NCI-H1092 (cell line): ENCODE data around the gene SSRP1.
"Not testable (repeated sequence)": the region's sequence is repeated elsewhere in the genome, so short reads cannot be mapped to it uniquely, and the experiment has no call there.

Experiments
- DNase-seq: peaks from one replicate; lab custom pipeline; 2025; lab: John Stamatoyannopoulos, UW

The SSRP1 gene, protein sequence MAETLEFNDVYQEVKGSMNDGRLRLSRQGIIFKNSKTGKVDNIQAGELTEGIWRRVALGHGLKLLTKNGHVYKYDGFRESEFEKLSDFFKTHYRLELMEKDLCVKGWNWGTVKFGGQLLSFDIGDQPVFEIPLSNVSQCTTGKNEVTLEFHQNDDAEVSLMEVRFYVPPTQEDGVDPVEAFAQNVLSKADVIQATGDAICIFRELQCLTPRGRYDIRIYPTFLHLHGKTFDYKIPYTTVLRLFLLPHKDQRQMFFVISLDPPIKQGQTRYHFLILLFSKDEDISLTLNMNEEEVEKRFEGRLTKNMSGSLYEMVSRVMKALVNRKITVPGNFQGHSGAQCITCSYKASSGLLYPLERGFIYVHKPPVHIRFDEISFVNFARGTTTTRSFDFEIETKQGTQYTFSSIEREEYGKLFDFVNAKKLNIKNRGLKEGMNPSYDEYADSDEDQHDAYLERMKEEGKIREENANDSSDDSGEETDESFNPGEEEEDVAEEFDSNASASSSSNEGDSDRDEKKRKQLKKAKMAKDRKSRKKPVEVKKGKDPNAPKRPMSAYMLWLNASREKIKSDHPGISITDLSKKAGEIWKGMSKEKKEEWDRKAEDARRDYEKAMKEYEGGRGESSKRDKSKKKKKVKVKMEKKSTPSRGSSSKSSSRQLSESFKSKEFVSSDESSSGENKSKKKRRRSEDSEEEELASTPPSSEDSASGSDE

DNA sequence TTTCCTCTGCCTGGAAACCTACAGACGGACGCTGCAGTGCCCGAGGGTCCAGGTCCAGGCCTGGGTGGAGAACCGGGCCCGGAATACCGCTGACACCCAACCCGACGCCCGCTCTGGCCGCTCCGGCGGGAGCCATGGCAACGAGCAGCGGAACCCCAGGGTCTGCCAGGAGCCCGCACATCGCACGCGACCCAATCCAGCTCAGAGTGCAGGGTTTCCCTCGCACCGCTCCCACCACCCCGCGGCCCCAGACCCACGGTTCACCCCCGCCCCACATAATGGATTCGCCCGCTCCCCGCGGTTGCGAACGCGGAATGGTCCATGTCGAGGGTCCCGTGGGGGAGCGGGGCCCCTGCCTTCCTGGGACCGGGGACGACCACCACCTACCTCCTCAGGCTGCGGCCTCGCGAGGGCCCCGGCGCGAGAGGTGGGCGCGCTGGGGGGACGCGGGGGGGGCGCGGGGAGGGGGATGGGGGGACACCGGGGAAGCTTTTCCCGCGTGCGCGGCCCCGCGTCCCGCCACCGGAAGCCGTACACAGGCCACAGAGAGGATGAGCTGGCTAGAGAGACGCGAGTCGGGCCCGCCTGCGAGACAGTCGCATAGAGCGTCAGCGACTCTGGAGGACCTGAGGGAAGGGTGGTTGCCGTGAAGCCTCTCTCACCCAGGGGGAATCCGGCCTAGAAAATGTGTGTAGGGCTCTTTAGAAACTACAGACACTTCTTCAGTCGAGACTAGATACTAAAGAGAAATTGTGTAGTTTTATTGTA, at the start of gene SSRP1:
Gene SSRP1, minus strand, starts transcription at position 550 of the 768 bp plus-strand sequence. CDS start 771 bp downstream, outside the sequence.
- peak; percentile 93 for DNase-seq

DNA sequence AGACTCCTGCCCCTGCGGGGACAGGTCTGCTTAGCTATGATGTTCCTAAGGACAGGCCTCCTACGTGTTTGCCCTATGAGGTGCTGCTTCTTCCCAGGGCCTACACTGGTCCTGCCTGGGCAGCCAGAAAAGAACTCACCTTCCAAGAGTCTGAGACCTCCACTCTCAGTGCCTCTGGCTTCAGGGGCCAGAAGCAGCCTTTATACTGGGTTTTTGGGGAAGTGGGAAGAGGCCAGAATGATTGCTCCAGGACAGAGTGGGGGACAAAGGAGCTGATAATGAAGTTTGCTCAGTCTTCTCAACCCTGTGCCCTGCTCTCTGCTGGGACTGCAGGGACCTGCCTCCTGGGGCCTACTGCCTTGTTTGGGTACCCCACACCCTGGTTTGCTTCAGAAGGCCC, 45.3 kb upstream of the SSRP1 start, which contains the start of gene PRG3:
Gene PRG3, minus strand, starts transcription at position 176 of the 400 bp plus-strand sequence. CDS start 442 bp downstream, outside the sequence.
- no peak for DNase-seq

DNA sequence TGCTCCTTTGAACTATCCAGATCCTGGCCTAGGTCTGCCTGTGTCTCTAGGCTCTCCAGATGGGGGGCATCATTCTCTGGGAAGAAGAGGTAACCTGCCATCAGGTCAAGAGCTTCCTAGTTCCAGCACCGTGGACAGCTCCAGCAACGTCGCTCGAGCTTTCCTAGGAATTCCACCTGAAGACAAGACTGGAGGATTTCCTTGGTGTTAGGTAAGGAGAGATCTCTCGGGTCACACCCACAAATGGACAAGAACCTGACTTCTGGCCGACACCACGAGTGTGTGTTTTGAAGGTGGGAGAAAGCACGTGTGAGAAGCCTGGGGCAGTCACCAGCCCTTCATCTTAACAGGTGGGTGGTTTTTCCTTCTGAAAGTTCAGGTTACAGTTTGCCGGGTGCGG, 44.0 kb upstream of the SSRP1 start:
- DNase-seq, result no peak

DNA sequence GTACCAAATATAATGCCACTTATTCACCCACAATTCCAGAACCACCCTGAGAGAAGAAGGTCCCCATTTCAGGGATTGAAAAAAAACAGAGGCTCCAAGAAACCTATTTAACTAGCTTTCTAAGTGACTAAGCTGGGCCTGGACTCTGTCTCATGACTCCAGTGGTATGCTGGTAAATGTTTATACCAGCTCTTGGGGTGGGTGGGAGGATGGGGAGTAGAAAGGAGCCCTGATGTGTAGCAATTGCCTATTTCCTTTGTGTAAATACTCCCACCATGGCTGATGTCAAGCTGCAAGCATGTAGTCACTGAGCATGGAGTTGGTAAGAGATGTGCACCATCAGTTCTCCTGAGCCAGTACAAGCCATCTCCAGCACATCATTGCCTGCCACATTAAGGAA, 42.5 kb upstream of the SSRP1 start:
- DNase-seq, result no peak

DNA sequence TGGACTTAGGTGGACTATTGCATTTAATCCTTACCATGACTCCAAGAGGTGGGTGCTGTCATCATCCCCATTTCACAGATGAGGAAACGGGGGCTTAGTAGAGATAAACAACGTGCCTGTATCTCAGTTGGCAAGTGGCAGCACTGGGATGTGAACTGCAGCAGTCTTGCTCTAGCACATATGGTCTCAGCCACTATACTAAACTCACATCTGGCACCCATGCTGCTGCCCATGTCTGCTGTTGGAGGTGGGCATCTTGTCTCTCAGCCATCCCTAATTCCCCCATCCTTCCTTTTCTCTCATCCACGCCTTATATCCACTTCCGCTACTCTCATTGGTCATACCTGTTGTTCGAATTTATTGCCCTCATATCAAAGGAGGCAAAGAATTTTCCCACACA, 41.4 kb upstream of the SSRP1 start:
- no peak for DNase-seq

DNA sequence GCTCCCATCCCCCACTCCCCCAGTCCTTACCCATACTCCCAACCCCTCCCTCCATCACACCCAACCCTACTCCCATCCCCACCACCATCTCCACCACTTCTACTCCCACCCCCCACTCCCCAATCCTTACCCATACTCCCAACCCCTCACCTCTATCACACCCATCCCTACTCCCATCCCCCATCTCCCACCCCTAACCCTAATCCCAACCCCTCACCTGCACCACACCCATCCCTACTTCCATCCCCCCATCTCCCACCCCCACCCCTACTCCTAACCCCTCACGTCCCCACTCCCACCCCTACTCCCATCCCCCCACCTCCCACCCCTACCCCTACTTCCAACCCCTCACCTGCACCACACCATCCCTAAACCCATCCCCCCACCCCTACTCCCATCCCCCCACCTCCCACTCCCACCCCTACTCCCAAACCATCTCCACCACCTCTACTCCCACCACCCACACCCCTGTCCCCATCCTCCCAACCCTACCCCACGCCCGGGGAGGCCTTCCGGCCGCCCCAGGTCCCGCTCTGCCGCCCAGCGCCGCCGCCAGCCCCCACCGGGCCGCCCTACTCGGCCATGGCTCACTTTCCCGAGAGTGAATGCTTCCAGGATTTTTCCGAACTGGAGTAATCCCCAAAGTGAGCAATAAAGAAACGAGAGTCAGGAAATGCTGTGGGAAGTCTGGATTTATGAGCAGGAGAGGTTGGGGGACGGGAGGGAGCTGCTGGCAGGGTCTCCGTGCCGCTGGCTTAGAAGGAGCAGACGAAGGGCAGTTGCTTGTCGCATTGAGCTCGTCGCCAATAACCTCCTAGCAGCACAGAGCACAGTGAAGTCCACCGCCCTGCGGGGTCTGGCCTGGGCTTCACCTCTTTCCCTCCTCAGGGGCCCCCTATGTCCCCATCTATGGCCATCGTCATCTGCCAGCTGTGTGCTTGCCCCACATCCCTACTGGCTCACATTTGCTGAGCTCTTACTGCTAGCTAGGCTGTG, 40.7 kb upstream of the SSRP1 start:
- DNase-seq, result no peak

DNA sequence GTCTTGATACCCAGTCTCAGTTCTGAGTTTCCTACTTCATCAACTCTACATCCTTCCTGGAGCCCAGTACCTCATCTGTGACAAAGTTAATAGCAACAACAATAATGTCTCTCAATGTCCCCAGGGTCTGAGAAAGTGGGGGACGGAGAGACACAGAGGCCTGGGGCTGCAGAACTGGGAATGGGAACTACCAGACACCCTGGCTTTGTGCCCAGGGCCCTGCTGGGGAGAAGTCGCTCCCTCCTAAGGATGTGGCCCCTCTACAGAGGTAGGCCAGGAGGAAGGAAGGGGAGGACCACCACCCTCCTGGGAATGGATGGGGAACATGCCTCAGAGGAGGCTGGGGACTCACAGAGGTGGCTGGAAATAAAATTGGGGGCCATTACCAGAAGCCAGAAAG, 39.8 kb upstream of the SSRP1 start:
- DNase-seq, result no peak

DNA sequence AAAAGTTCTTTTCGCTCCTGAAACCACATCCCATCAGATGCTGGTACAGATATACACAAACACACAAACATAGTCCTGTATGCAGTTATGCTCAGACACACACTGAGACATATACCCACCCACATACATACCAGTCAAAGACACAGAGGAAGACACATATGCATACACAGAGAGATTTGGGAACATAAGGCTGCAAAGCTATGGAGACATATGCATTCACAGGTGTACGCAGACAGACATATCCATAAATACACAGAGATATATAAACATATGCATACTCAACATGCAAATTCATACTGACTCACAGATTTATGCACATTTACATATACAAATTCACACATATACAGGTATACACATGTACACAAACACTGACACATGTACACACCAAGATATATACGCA, 39.3 kb upstream of the SSRP1 start:
- no peak for DNase-seq

DNA sequence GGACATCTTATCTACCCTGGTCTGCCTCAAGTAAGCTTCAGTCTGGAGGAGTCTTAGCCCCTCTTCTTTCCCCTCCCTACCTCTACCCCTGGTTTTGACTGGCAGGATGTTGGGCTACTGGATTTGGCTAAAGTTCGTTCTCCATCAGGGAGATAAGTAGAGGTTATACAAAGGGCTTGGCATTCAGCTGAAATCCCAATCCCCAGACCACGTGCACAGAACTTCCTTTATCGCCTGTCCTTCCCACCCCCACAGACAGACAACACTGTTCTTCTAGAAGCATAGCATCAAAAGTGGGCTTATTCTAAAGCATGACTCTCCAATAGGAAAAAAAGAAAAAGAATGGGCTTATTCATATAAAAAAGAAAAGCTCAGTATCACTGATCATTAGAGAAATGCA, 37.5 kb upstream of the SSRP1 start:
- DNase-seq, result no peak

DNA sequence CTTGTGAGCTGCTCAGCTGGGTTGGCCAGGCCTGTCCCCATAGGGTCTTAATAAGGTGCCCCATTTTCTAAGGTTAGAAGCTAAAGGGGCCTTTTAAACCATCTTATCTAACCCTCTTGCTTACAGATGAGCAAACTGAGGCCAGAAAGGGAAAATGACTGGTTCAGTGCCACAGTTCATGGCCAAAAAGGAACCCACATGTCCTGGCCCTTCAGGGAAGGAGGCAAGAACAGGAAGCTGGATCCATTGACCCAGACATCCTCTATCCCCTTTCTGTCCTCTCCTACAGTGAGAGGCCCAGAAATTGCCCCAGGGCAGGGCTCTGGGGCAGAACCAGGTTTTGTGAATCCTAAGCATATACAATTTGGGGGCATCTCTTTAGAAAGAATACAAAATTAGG, 35.2 kb upstream of the SSRP1 start:
- no peak for DNase-seq

DNA sequence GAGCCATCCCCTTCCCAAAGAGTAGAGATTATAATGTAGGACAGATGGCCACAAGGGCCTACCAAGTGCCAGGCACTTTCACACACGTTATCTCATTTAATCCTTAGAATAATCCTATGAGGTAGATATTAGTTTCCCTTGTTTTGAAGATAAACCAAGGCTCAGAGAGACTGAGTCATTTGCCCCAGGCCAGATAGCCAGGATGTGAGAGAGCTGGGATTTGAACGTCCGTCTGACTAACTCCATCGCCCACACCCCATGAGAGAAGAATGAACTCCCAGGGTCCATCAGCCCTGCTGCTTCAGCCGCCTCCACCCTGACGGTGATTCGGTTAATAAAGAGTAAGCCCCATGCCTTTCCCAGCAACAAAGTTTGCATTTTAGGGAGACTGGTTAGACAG, 34.6 kb upstream of the SSRP1 start:
- no peak for DNase-seq

DNA sequence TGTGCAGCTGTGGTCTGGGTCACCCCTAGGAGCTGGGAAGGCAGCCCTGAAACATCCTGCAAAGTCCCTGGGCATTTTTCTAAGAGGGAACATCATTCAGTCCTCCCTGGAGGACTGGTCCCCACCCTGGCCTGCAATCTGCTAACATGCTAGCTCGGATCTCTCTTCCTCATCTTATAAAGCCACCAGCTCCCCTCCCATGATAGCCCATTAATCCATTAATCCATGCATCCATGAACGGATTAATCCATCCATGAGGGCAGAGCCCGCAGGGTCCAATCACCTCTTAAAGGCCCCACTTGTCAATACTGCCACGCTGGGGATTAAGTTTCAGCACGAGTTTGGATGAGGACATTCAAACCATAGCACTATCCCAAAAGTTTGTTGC, 33.1 kb upstream of the SSRP1 start:
- no peak for DNase-seq

DNA sequence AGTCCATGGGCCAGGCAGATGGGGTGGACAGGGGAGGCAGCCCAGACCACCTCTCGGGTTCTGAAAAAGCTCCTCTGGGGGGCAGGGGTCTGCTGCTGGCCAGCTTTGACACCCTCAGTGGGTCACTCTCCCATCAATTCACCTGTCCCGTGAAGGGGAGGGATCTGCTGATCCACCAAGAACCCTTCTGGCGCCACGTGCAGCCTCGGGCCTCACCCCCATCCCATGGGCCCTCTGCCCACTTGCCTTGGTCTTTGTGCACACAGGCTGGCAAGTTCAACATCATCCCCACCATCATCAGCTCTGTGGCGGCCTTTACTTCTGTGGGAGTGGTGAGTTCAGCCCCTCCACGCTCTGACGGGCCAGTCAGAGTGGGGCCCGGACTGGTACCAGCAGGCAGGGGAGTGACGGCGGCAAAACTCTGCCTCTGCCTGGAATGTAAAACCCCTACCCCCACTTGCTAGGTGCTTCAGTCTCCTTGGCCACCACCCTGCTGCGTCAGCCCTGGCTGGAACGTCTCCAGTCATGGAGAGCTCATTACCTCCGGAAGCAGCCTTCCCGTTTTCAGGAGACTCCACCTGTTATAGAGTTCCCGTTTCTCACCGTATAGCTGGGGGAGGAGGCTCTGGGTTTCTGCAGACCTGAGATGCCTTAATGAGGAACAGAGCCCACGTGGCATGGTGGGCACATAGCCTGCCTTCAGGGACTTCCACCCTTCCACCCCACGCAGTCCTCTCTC, 32.6 kb upstream of the SSRP1 start:
- DNase-seq, result peak; percentile 27

DNA sequence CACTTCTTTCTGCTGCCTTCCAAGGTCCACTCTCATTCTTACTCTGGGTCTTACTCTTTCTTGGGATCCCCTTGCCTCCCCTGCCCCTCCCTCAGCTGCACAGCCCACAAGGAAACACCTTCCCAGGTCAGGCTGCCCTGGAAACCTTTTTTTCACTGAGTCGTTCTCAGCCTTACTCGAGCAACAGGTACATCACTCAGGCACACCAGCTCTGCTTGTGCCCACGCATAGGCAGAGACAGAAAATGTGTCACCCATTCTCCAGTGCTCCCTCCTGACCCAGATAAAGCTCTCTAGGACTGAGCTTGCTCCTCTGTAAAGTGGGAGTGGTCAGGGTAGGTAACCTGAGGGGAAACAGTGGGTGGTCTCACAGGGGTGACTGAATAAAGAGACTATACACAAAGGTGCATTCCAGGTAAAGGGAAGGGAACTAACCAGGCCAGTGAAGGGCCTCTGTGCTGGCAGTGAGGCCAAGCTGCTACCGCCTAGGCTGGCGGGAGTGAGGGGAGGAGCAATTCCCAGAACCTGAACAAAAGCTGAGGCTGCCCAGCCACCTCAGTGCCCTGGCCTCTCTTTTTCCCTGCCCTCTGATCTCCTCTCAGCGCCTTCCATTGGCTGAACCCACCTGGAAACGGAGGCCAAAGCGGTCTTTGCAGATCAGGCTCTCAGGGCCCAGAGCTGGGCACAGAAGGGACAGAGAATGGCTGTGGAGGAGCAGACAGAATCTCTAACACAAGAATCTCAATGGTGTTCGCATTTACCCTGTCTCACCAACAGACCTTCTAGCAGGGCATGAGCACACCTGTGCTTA, 29.4 kb upstream of the SSRP1 start:
- DNase-seq, result no peak

DNA sequence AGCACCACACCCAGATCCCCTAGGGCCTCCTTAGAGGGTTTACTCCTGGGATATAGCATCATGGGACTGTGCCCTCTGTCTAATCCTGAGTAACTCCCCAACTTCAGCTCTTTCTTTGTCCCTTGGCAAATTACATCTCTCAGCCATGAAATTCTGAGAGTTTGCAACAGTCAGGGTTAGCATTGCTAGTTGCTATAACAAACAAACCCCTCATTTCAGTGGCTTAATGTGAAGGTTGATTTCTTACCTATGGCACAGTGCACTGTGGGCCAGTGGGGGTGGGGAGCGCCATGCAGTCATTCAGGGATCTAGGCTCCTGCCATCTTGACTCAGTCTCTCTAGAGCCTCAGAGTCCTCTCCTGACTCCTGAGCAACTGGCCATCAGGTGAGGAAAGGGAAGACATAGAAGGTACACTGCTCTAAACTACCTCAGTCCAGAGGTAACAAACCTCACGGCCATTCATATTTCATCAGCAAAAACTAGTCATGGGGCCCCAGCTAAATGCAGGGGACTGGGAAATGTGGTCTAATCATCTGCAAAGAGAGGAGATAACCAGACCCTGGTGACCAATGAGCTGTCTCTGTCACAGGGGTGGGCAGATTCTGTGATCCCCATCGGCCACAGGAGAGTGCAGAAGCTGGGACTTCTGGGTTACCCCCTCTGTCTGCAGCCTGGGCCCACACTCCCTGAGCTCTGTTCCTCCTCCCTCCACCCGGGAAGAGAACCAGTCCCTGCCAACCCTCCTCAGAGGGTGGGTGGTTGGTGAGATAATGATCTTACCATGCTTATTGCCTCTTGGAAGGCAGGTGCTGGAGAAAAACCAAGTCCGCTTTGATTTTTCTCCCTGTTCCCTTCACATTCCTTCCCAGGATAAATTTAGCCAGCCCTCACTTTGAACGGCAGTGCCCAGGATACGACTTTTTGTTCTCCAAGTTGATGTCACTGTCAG, 27.7 kb upstream of the SSRP1 start:
- no peak for DNase-seq

DNA sequence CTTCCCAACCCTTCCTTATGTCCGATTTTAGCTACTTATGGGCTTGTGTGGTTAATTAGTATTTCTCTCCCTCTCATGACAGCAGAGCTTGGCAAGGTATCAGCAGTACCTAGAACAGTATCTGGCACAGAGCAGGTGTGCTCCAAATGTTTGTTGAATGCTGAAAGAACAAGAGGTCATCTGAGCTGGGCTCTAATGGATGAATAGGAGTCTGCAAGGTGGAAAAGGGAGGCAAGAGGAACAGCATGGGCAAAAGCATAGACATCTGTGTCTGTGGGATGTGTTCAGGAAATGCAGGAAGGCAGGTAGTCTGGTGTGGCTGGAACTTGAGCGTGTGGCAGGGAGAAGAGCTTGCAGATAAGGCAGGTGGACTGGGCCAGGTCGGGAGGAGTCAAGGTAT, 26.2 kb upstream of the SSRP1 start:
- no peak for DNase-seq

DNA sequence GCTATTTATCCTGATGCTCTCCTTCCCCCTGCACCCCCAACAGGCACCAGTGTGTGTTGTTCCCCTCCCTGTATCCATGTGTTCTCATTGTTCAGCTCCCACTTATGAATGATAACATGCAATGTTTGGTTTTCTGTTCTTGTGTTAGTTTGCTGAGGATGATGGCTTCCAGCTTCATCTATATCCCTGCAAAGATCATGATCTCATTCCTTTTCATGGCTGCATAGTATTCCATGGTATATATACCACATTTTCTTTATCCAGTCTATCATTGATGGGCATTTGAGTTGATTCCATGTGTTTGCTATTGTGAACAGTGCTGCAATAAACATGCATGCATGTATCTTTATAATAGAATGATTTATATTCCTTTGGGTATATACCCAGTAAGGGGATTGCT, 25.7 kb upstream of the SSRP1 start:
- DNase-seq, result not testable (repeated sequence)

DNA sequence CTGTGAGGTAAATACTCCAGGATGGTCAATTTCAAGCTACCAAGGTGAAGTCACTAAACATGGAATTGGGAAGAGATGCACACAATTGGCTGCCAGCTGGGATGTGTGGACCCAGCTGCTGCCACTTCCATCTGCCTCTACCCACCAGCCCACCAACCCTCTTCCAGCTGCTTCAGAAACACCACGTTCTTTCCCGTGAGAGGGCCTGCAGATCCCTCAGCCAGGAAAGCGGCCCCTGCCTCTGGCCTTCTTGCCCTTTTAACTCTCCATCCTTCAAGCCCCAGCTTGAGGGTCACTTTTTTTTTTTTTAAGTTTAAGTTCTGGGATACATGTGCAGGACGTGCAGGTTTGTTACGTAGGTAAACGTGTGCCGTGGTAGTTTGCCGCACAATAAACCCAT, 25.3 kb upstream of the SSRP1 start:
- DNase-seq, result peak; percentile 20
